ENCODE data around the gene KSR2. TPM values are rescaled to one million over a fixed set of nuclear protein-coding genes. Genes with fewer than 3 reads are reported as not detected.
A peak's percentile ranks its signal among the peaks of the same experiment; 100 is the strongest.

Gene KSR2
- total RNA-seq, 1 experiment from 2014 or later: 1.3 TPM

DNA sequence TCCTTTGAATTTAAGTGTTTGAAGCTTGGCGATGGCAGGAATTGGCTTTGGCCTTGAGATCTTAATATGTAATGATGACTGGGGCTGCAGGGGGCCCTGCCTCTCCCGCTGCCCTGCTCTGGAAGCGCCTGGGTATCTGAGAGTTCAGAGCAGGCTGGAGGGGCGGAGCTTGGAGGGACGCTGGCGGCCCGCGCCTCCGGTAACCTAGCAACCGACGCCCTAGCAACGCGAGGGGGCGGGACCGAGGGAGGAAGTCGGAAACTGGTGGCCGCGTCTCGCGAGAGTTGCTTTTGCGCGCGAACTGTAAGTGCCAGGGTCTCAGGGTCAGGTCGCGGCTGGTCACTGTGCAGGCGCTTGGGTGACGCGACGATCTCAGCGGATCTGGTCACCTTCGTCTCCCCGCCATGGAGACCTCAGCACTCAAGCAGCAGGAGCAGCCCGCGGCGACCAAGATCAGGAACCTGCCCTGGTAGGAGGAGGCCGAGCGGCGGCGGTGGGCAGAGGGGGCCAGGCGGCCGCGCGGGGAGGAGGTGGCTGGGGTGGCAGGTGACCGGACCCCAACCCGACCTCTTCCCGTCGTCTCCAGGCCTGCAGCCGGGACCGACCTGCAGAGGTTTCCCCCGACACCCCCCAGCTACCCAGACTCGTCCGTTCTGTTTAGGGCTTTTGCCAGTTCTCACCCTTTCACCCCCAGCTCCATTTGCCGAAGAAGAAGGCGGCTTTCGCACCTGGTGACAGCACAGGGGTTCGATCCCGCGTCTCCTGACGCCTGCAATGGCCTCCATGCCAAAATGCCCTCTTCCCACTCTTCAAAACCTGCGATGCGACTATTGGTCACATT is 47.9 kb upstream of the KSR2 start, which contains the start of gene RFC5:
TSS of gene RFC5 (plus strand) at position 280 of the 841 bp plus-strand sequence. CDS start at position 405, 125 bp downstream.
- H3K4ac ChIP-seq (ENCODE audit: low read depth, low read length): no peak within 1 kb of the TSS
- H3K4me1 Mint-ChIP-seq: peaks cover 5 to 14% of the 10 kb centered on the region in 2 experiments

More for the DNA sequence above, 47.9 kb upstream of the KSR2 start, which contains the start of gene RFC5:
- Histone ChIP-seq H3T11ph (ENCODE audit: low read length) (no peak within 1 kb of the TSS), H3K9me3 (ENCODE audit: control insufficient read depth, low read depth, low read length) (no peaks in the 10 kb centered on the region), H3K27me3 (ENCODE audit: insufficient read depth, low read length) (no peaks in the 10 kb centered on the region), H3K79me1 (ENCODE audit: insufficient read depth, low read depth, low read length, poor library complexity, severe bottlenecking) (peaks cover 8% of the 10 kb centered on the region), H3K23ac (ENCODE audit: insufficient read length, low read depth, low read length) (no peak within 1 kb of the TSS), H4K20me1 (ENCODE audit: control insufficient read depth, insufficient read depth, insufficient read length) (no peaks in the 10 kb centered on the region), H3K18ac (ENCODE audit: insufficient read length, low read depth, low read length) (peak within 1 kb of the TSS; percentile 90), H2BK15ac (ENCODE audit: low read depth, low read length) (no peak within 1 kb of the TSS), H3K56ac (ENCODE audit: insufficient read length, low read depth, low read length) (no peak within 1 kb of the TSS), H4K91ac (ENCODE audit: insufficient read length, low read depth, low read length) (no peak within 1 kb of the TSS), H2BK5ac (ENCODE audit: insufficient read length, low read length) (no peak within 1 kb of the TSS), H2BK12ac (ENCODE audit: insufficient read length, low read depth, low read length) (no peak within 1 kb of the TSS), H3K27ac (ENCODE audit: insufficient read length, low read depth, low read length) (no peak within 1 kb of the TSS), H4K5ac (ENCODE audit: insufficient read length, low read depth, low read length) (no peak within 1 kb of the TSS), H3K14ac (ENCODE audit: insufficient read depth, low read length) (peak within 1 kb of the TSS; percentile 90), H3K23me2 (ENCODE audit: insufficient read length, low read depth, low read length, poor library complexity, severe bottlenecking) (no peaks in the 10 kb centered on the region), H4K8ac (replicated peaks; ENCODE audit: insufficient read length, low read depth, low read length) (no peak within 1 kb of the TSS), H2AFZ (ENCODE audit: low read length) (peak within 1 kb of the TSS; percentile 11), H3K79me2 (ENCODE audit: insufficient read depth, low read length) (0 out of 2 replicates have a peak, but pooled peaks cover 2% of the 10 kb centered on the region), H2AK5ac (ENCODE audit: insufficient read length, low read length) (no peak within 1 kb of the TSS), H2BK20ac (ENCODE audit: low read depth, low read length, poor library complexity, severe bottlenecking) (no peak within 1 kb of the TSS), H3K4me1 (ENCODE audit: insufficient read depth, low read length) (no peaks in the 10 kb centered on the region), H3K4me2 (ENCODE audit: insufficient read depth, insufficient read length, low read length) (peak within 1 kb of the TSS; percentile 88), H2BK120ac (ENCODE audit: low read depth, low read length, poor library complexity, severe bottlenecking) (no peak within 1 kb of the TSS), H3K9ac (ENCODE audit: extremely low read depth, insufficient read length, low read length) (peak within 1 kb of the TSS; percentile 92)
- H3K4me3 Mint-ChIP-seq: peak within 1 kb of the TSS; percentile 80 to 86
- TF ChIP-seq, protein P1, sequence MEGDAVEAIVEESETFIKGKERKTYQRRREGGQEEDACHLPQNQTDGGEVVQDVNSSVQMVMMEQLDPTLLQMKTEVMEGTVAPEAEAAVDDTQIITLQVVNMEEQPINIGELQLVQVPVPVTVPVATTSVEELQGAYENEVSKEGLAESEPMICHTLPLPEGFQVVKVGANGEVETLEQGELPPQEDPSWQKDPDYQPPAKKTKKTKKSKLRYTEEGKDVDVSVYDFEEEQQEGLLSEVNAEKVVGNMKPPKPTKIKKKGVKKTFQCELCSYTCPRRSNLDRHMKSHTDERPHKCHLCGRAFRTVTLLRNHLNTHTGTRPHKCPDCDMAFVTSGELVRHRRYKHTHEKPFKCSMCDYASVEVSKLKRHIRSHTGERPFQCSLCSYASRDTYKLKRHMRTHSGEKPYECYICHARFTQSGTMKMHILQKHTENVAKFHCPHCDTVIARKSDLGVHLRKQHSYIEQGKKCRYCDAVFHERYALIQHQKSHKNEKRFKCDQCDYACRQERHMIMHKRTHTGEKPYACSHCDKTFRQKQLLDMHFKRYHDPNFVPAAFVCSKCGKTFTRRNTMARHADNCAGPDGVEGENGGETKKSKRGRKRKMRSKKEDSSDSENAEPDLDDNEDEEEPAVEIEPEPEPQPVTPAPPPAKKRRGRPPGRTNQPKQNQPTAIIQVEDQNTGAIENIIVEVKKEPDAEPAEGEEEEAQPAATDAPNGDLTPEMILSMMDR (conservative IDR thresholded peaks at IDR 0.05): no peak
- H3K27ac Mint-ChIP-seq: peak within 1 kb of the TSS in 2 of 3 experiments; percentile 76 to 99; a peak in 4 of 7 replicates
- H3K36me3 Mint-ChIP-seq (ENCODE audit: insufficient read depth in 1 of 3, low read depth in 3 of 3): peaks cover 20 to 35% (median 33%) of the 10 kb centered on the region in 3 experiments; a peak in 6 of 7 replicates
- peaks cover 0 to 3% of the 10 kb centered on the region in 2 experiments; a peak in 2 of 5 replicates for H3K9me3 Mint-ChIP-seq
- DNase-seq: peak; percentile 100
- no peaks in the 10 kb centered on the region; the same call in none of the 2 replicates for H3K27me3 Mint-ChIP-seq (ENCODE audit: low read depth)
- WGBS (ENCODE audit: extremely low coverage, insufficient read length, low lambda C conversion rate): no CpG with 5 or more reads among the region's 61 CpGs

Data from H9 (cell line).